B cell (primary cell): ENCODE results near the gene SPAG5. TPM values are rescaled to one million over a fixed set of nuclear protein-coding genes. Genes with fewer than 3 reads are reported as not detected.

Experiments used
- ATAC-seq: fragments of 200-7000 bp; cut with Tn5 transposase; one replicate; pipeline ENCODE4 v1.10.0; 2021; ENCODE audit warnings: low read depth, mild to moderate bottlenecking, moderate number of reproducible peaks, moderate library complexity
- CTCF ChIA-PET: fragments of 350-600 bp; sonication (Branson Sonifier 250); formaldehyde crosslinking; loops from one replicate; lab custom pipeline; 2021; ENCODE audit warnings: antibody characterized with exemption, inconsistent platforms; lab: Charles Lee
- POLR2A ChIA-PET: fragments of 350-600 bp; sonication (Branson Sonifier 250); formaldehyde crosslinking; loops from one replicate; lab custom pipeline; 2021; ENCODE audit warnings: antibody characterized with exemption; lab: Charles Lee
- DNase-seq: peaks from one replicate; pipeline ENCODE4 v3.0.0; 2013
- H2AFZ ChIP-seq: 2 replicates; pipeline ENCODE4 v1.6.1; 2012; ENCODE audit warnings: mild to moderate bottlenecking, low read depth, low read length; ENCODE audit not compliant: insufficient read depth, poor library complexity, severe bottlenecking
- H3K27ac ChIP-seq, 2 donors: 1 replicate in 1 of 2; 2 replicates in 1 of 2; pipeline ENCODE4 v1.5.1; 2012 to 2013; ENCODE audit warnings: low read length in 2 of 2, mild to moderate bottlenecking in 2 of 2, moderate library complexity in 1 of 2
- H3K27me3 ChIP-seq, 4 experiments: fragments of 200-600 bp in 1 of 4; sonication (generic) in 1 of 4; replicated peaks in 1 of 4; 1 replicate in 2 of 4; 2 replicates in 2 of 4; pipeline versions ENCODE4 v1.6.1 to v1.7.0; 2013 to 2016; ENCODE audit warnings: low read length in 3 of 4, mild to moderate bottlenecking in 2 of 4, mixed read lengths in 1 of 4, moderate library complexity in 1 of 4; ENCODE audit not compliant: insufficient read depth in 4 of 4, control insufficient read depth in 3 of 4; ENCODE audit errors: control extremely low read depth in 1 of 4
- H3K36me3 ChIP-seq, 2 experiments: replicated peaks in 1 of 2; 1 replicate in 1 of 2; 2 replicates in 1 of 2; pipeline versions ENCODE4 v1.6.1 to v1.7.1; 2013; ENCODE audit warnings: low read length in 1 of 2; ENCODE audit not compliant: insufficient read depth in 2 of 2, control insufficient read depth in 1 of 2; ENCODE audit errors: control extremely low read depth in 1 of 2, extremely low read depth in 1 of 2
- H3K4me1 ChIP-seq, 2 donors: fragments of 200-600 bp in 1 of 2; sonication (generic) in 1 of 2; 1 replicate in 1 of 2; 2 replicates in 1 of 2; pipeline versions ENCODE4 v1.5.1 to v1.6.1; 2013 to 2017; ENCODE audit warnings: low read length in 2 of 2; ENCODE audit not compliant: control insufficient read depth in 2 of 2, insufficient read depth in 2 of 2
- H3K4me2 ChIP-seq: replicated peaks from 2 replicates; pipeline ENCODE3; 2012; ENCODE audit warnings: mild to moderate bottlenecking, low read depth, low read length; ENCODE audit not compliant: poor library complexity, severe bottlenecking
- H3K4me3 ChIP-seq, 5 experiments: fragments of 200-600 bp in 1 of 5; sonication (generic) in 1 of 5; 1 replicate in 3 of 5; 2 replicates in 2 of 5; pipeline versions ENCODE4 v1.5.1 to v1.7.0; 2011 to 2016; ENCODE audit warnings: low read length in 4 of 5, mild to moderate bottlenecking in 4 of 5, low read depth in 2 of 5, control low read depth in 1 of 5, moderate library complexity in 1 of 5; ENCODE audit not compliant: insufficient read depth in 1 of 5; ENCODE audit errors: control extremely low read depth in 1 of 5, extremely low read depth in 1 of 5
- H3K79me2 ChIP-seq: fragments of 200-600 bp; sonication (generic); one replicate; pipeline ENCODE4 v1.6.0; 2016; ENCODE audit warnings: low read length; ENCODE audit not compliant: control insufficient read depth, insufficient read depth
- H3K9ac ChIP-seq: fragments of 200-600 bp; sonication (generic); 2 replicates; pipeline ENCODE4 v1.6.1; 2017; ENCODE audit warnings: mild to moderate bottlenecking, low read length, moderate library complexity
- H3K9me3 ChIP-seq, 3 donors: one replicate each; pipeline versions ENCODE4 v1.6.1 to v1.7.1; 2013; ENCODE audit warnings: low read length in 2 of 3; ENCODE audit not compliant: control insufficient read depth in 2 of 3, insufficient read depth in 1 of 3; ENCODE audit errors: control extremely low read depth in 1 of 3
- H4K20me1 ChIP-seq: 2 replicates; pipeline ENCODE4 v1.6.0; 2012; ENCODE audit warnings: mild to moderate bottlenecking, low read length; ENCODE audit not compliant: insufficient read depth, control insufficient read depth, poor library complexity, severe bottlenecking
- H3K27ac Mint-ChIP-seq: one replicate; pipeline ENCODE4 v1.8.0; 2021; ENCODE audit warnings: mixed read lengths
- H3K27me3 Mint-ChIP-seq: one replicate; pipeline ENCODE4 v1.8.0; 2021; ENCODE audit warnings: mixed read lengths
- H3K4me1 Mint-ChIP-seq: one replicate; pipeline ENCODE4 v1.8.0; 2021; ENCODE audit warnings: mixed read lengths
- H3K4me3 Mint-ChIP-seq: one replicate; pipeline ENCODE4 v1.8.0; 2021; ENCODE audit warnings: mixed read lengths
- H3K9me3 Mint-ChIP-seq: one replicate; pipeline ENCODE4 v1.8.0; 2022; ENCODE audit warnings: mixed read lengths; ENCODE audit not compliant: insufficient read depth
- CTCF ChIP-seq: fragments of 200-600 bp; IDR thresholded peaks from one replicate; pipeline ENCODE4 v1.8.0; 2022; ENCODE audit warnings: antibody characterized with exemption, mild to moderate bottlenecking
- EZH2 ChIP-seq: IDR thresholded peaks from 2 replicates; pipeline ENCODE4 v1.6.1; 2012; ENCODE audit warnings: borderline replicate concordance, low read depth, mild to moderate bottlenecking, moderate library complexity, low read length; ENCODE audit not compliant: insufficient read depth, poor library complexity, severe bottlenecking
- WGBS: methylation state at CpG from one replicate; pipeline ENCODE4 v1.1.5; 2013; ENCODE audit warnings: missing lambda C conversion rate; ENCODE audit not compliant: insufficient coverage; 5-methylcytosine and 5-hydroxymethylcytosine counted together
- intact Hi-C: fragments of 100-400 bp; cut with micrococcal nuclease; formaldehyde crosslinking; loops from one replicate; pipeline ENCODE4 v1.10.0; 2022
- polyA plus RNA-seq: library from polyadenylated mRNA; depleted of rRNA; stranded (reverse); fragments of >200 nt; gene quantifications from 2 replicates; pipeline ENCODE4 v1.2.3, GENCODE V29; 2012
- total RNA-seq, 2 donors: library from RNA; stranded (reverse); fragments of 120-200 nt in 1 of 2; gene quantifications; 1 replicate in 1 of 2; 2 replicates in 1 of 2; pipeline versions ENCODE4 v1.2.3 to v1.2.4, GENCODE V29; 2013 to 2022

The SPAG5 gene
- total and polyA plus RNA-seq, 2 donors (not counting 1 experiment from before 2014, with no cell fraction given), result 4.7 to 8.0 TPM

DNA sequence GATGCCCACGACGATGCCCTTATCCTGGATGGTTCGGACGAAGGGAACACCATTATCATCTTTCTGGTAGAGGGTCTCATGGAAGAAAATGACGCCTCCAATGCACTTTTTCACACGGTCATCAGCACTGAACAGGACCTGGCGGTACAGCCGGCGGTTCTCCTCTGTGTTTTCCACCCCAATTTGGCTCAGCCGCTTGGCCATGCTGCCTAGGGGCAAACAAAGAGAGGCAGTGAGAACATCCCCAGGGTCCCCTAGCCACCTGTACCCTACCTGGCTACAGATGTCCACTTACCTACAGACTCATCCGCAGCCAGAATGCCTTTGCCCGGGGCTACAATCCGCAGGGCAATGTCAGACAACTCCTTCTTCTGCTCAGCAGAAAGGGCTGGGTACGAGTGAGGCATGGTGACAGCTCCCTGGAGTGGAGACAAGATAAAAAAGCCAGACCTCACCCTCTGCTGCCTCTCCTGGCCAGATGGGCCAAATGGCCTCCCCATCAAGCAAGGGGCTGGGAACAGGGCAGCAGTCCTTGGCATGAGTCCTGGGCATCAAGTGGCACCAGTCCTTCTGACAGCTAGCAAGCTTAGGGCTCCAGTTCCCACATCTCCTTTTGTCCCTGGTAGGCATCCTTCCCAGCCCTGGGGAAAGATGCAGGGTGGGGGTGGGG lies 23.6 kb downstream of the SPAG5 start:
- no peak overlapping the region for H3K4me3 ChIP-seq
- no peaks in the 10 kb centered on the region for H3K9me3 Mint-ChIP-seq
- no peaks in the 10 kb centered on the region for H3K27me3 Mint-ChIP-seq
- H3K9me3 ChIP-seq, result no peaks in the 10 kb centered on the region
- H3K27me3 ChIP-seq, result no peaks in the 10 kb centered on the region
- WGBS, result 98% methylated on average over 14 of the region's 14 CpGs
- no peaks in the 10 kb centered on the region for H4K20me1 ChIP-seq
- H3K36me3 ChIP-seq, result peaks cover 0 to 3% of the 10 kb centered on the region in 2 experiments
- no peak for ATAC-seq
- no peak overlapping the region for H3K9ac ChIP-seq
- peaks cover 18 to 37% of the 10 kb centered on the region in 2 donors for H3K4me1 ChIP-seq
- H3K79me2 ChIP-seq, result peaks cover 62% of the 10 kb centered on the region
- POLR2A ChIA-PET, result interaction anchor here (0.6 to 1.8 kb wide), 3 partner anchors 23 to 28 kb away, joined by 3 to 4 read pairs (median 4); partner anchors contain the start of genes SPAG5 and UNC119
- no peak overlapping the region for H3K4me3 Mint-ChIP-seq
- no peak overlapping the region for H3K4me2 ChIP-seq
- peaks cover 39% of the 10 kb centered on the region for H3K4me1 Mint-ChIP-seq
- intact Hi-C loops, result loop anchor here (10.0 kb wide), 1 partner anchor 140 kb away; the partner anchor contains the start of genes PROCA1, RAB34 and RPL23A
- no peak overlapping the region for H3K27ac ChIP-seq
- DNase-seq, result no peak
- H3K27ac Mint-ChIP-seq, result no peak overlapping the region
- CTCF ChIA-PET, result interaction anchor here (1.3 to 1.5 kb wide), 2 partner anchors 38 to 83 kb away, joined by 4 to 5 read pairs; no protein-coding TSS in a partner anchor
- TF ChIP-seq EZH2 (no peak), CTCF (no peak)
- H2AFZ ChIP-seq, result no peak overlapping the region

- ATAC-seq (no peak), DNase-seq (peak; percentile 31)
- ChIA-PET CTCF (interaction anchor here (1.5 kb wide), 1 partner anchor 38 kb away, joined by 5 read pairs; no protein-coding TSS in a partner anchor), POLR2A (interaction anchor here (0.6 to 1.8 kb wide), 2 partner anchors 25 to 28 kb away, joined by 3 to 4 read pairs; partner anchors contain the start of gene SPAG5)
- no peaks in the 10 kb centered on the region for H3K9me3 ChIP-seq
- intact Hi-C loops, result loop anchor here (5.0 to 10.0 kb wide), 2 partner anchors 140 to 237 kb away; partner anchors contain the start of genes IFT20, PROCA1, RAB34 and RPL23A
- H3K36me3 ChIP-seq, result peaks cover 0 to 3% of the 10 kb centered on the region in 2 experiments
- no peaks in the 10 kb centered on the region for H3K9me3 Mint-ChIP-seq
- H3K27ac Mint-ChIP-seq, result no peak overlapping the region
- H3K4me1 Mint-ChIP-seq, result peaks cover 45% of the 10 kb centered on the region
- no peaks in the 10 kb centered on the region for H3K27me3 Mint-ChIP-seq
- no peaks in the 10 kb centered on the region for H3K27me3 ChIP-seq
- H3K4me2 ChIP-seq, result no peak overlapping the region
- no peak overlapping the region for H3K9ac ChIP-seq
- no peak overlapping the region for H3K4me3 ChIP-seq
- H3K27ac ChIP-seq, result no peak overlapping the region
- H4K20me1 ChIP-seq, result peaks cover 4% of the 10 kb centered on the region
- no peak overlapping the region for H3K4me3 Mint-ChIP-seq
- 88% methylated on average over 6 of the region's 7 CpGs for WGBS
- peaks cover 69% of the 10 kb centered on the region for H3K79me2 ChIP-seq
- H2AFZ ChIP-seq, result no peak overlapping the region
- TF ChIP-seq EZH2, result no peak
- TF ChIP-seq CTCF, result no peak
- H3K4me1 ChIP-seq, result peaks cover 25 to 44% of the 10 kb centered on the region in 2 donors
These were observed 24.3 kb downstream of the SPAG5 start for GRCh38 chr17:28574526-28574925.
